Parathyroid adenoma (tissue), 2 donors: ENCODE measurements around the gene MYOF.
A peak's percentile ranks its signal among the peaks of the same experiment; 100 is the strongest.
"Not testable (repeated sequence)": the region's sequence is repeated elsewhere in the genome, so short reads cannot be mapped to it uniquely, and the experiment has no call there.

Experiments used
- H2AFZ ChIP-seq: fragments of 300-600 bp; sonication (generic); one replicate; pipeline ENCODE4 v1.7.0; 2017; ENCODE audit warnings: antibody characterized with exemption, mild to moderate bottlenecking
- H3K27ac ChIP-seq: fragments of 300-600 bp; sonication (generic); one replicate; pipeline ENCODE4 v1.7.0; 2017
- H3K27me3 ChIP-seq: fragments of 300-600 bp; sonication (generic); one replicate; pipeline ENCODE4 v1.7.0; 2017; ENCODE audit warnings: low read length; ENCODE audit not compliant: control insufficient read depth, insufficient read depth
- H3K36me3 ChIP-seq: fragments of 300-600 bp; sonication (generic); one replicate; pipeline ENCODE4 v1.7.0; 2017; ENCODE audit warnings: low read length; ENCODE audit not compliant: control insufficient read depth, insufficient read depth
- H3K4me1 ChIP-seq: fragments of 300-600 bp; sonication (generic); one replicate; pipeline ENCODE4 v1.7.0; 2017; ENCODE audit warnings: control low read depth
- H3K4me2 ChIP-seq: fragments of 300-600 bp; sonication (generic); one replicate; pipeline ENCODE4 v1.7.0; 2017; ENCODE audit warnings: low read length
- H3K4me3 ChIP-seq: fragments of 300-600 bp; sonication (generic); one replicate; pipeline ENCODE4 v1.7.0; 2017; ENCODE audit warnings: low read depth, low read length
- H3K79me2 ChIP-seq: fragments of 300-600 bp; sonication (generic); one replicate; pipeline ENCODE4 v1.7.0; 2017; ENCODE audit warnings: control low read depth
- H3K9ac ChIP-seq: fragments of 300-600 bp; sonication (generic); one replicate; pipeline ENCODE4 v1.7.0; 2017; ENCODE audit warnings: mild to moderate bottlenecking
- H3K9me3 ChIP-seq: fragments of 300-600 bp; sonication (generic); one replicate; pipeline ENCODE4 v1.7.0; 2017; ENCODE audit warnings: low read length; ENCODE audit not compliant: control insufficient read depth
- TF ChIP-seq, protein P1 (sequence below): fragments of 300-600 bp; sonication (generic); IDR thresholded peaks from one replicate; pipeline ENCODE4 v1.7.0; 2017; ENCODE audit warnings: antibody characterized with exemption, mild to moderate bottlenecking
- donor health status: primary hyperparathyroidism.

Gene MYOF

DNA sequence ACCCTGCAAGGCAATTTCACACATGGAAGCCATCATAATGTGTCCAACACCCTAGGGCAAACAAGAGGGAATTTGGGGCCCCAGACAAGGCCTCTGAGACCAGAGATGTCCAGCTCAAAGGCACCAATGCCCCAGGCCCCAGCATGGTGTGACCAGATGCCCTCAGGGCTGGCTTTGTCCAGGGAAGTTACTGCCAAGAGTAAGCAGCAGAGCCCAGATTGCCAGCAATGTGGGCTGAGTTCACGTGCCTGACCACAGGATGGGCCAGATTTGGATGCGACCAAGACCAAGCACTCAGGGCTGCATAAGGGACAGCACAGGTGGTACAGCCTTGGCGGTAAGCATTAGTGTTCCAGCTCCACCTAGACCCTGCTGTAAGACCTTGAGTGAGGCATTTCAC lies 12.7 kb downstream of the MYOF start:
- H3K36me3 ChIP-seq = no peaks in the 10 kb centered on the region
- no peak overlapping the region for H3K9ac ChIP-seq
- peaks cover 18% of the 10 kb centered on the region for H3K79me2 ChIP-seq
- H3K9me3 ChIP-seq = no peaks in the 10 kb centered on the region
- peaks cover 37% of the 10 kb centered on the region for H3K4me1 ChIP-seq
- no peak overlapping the region for H2AFZ ChIP-seq
- peak overlapping the region; percentile 82 for H3K27ac ChIP-seq
- H3K27me3 ChIP-seq = no peaks in the 10 kb centered on the region
- TF ChIP-seq, protein P1, sequence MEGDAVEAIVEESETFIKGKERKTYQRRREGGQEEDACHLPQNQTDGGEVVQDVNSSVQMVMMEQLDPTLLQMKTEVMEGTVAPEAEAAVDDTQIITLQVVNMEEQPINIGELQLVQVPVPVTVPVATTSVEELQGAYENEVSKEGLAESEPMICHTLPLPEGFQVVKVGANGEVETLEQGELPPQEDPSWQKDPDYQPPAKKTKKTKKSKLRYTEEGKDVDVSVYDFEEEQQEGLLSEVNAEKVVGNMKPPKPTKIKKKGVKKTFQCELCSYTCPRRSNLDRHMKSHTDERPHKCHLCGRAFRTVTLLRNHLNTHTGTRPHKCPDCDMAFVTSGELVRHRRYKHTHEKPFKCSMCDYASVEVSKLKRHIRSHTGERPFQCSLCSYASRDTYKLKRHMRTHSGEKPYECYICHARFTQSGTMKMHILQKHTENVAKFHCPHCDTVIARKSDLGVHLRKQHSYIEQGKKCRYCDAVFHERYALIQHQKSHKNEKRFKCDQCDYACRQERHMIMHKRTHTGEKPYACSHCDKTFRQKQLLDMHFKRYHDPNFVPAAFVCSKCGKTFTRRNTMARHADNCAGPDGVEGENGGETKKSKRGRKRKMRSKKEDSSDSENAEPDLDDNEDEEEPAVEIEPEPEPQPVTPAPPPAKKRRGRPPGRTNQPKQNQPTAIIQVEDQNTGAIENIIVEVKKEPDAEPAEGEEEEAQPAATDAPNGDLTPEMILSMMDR = no peak
- no peak overlapping the region for H3K4me3 ChIP-seq
- H3K4me2 ChIP-seq = no peak overlapping the region

DNA sequence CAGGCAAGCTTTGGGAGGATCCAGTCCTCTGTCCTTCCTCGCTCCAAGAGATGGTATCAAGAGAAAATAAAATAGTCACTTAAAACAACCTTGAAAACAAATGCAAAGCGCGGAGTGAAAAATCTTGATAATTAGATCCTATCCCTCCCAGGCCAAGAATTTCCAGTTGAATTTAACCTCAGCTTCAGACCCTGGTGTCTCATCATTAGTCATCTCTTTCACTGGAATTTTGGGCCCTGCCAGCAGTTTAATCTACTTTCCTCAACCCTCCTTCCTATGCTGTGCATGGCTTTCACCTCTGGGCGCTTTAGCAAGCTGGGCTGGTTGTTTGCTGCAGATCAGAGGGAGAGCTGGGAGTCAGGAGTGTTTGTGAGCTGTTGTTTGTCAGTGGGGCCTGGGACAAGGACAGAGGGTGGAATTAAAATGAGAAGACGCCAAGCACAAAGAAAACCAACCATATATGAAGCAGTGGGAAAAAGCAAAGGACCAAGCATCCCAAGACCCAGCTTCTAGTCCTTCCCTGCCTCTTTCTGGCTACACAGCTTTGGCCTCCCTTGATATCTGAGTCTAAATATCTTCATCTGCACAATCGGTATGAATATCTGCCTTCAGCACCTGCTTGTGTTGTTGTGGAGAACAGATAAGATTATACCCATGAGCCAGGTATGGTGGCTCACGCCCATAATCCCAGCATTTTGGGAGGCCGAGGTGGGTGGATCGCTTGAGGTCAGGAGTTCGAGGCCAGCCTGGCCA lies 13.5 kb downstream of the MYOF start:
- H3K4me1 ChIP-seq = peaks cover 40% of the 10 kb centered on the region
- peak overlapping the region; percentile 35 for H3K4me2 ChIP-seq
- H3K4me3 ChIP-seq = no peak overlapping the region
- TF ChIP-seq, protein P1 = no peak
- H3K36me3 ChIP-seq = no peaks in the 10 kb centered on the region
- H2AFZ ChIP-seq = peak overlapping the region; percentile 43
- H3K27me3 ChIP-seq = no peaks in the 10 kb centered on the region
- H3K9ac ChIP-seq = no peak overlapping the region
- H3K79me2 ChIP-seq = peaks cover 10% of the 10 kb centered on the region
- peak overlapping the region; percentile 82 for H3K27ac ChIP-seq
- no peaks in the 10 kb centered on the region for H3K9me3 ChIP-seq

DNA sequence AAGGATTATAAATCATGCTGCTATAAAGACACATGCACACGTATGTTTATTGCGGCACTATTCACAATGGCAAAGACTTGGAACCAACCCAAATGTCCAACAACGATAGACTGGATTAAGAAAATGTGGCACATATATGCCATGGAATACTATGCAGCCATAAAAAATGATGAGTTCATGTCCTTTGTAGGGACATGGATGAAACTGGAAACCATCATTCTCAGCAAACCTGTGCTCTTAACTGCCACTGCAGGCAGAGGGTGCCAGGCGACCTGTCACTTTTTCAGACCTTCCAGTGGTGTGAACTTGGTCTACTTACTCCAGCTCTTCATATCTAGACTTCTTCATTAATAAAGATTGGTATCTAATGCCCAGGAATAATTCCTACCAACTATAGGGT lies 14.5 kb downstream of the MYOF start:
- not testable (repeated sequence) for H2AFZ ChIP-seq, H3K27me3 ChIP-seq, H3K4me2 ChIP-seq, H3K9ac ChIP-seq, H3K9me3 ChIP-seq, H3K36me3 ChIP-seq, H3K4me3 ChIP-seq, H3K79me2 ChIP-seq
- peaks cover 37% of the 10 kb centered on the region for H3K4me1 ChIP-seq
- H3K27ac ChIP-seq = peak overlapping the region; percentile 82

DNA sequence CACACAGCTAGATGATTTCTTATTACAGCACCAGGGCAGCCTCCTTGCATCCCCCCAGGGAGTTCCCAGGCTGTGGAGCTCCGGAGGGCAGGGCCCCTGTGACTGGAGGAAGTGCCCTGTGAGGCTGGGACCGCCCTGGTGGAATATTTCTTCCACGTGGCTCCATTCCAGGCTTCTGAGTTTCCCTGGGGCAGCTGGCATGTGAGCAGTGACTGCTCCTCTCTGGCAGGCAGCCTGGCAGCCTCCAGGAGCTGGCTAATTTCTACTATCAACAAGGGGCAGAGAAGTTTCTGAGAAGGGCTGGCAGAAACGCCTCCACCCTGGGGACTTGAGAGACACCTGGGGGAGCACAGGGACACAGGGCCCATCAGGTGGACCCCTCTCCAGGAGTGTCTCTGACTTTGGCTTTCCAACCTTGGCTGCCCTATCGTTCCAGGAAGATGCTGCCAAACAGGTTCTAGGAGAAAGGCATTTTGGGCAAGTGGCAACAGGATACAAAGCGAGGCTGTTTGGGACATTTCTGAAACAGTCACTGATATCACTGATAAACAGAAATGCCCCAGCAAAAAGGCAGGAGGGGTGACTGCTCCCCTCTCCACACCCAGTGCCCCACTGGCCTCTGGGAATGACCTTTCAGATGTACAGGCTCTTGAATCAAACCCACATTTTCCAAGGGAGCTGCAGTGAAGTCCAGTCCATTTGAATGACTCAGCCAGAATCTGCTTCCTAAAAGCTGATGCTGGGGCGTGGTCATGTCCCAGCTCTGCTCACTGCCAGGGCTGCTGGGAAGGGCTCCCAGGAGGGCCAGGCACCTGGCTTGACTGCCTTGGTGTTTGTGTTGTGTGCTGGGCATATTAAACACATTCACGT lies 16.1 kb downstream of the MYOF start:
- Histone ChIP-seq H3K4me2 (peak overlapping the region; percentile 61), H3K9me3 (no peaks in the 10 kb centered on the region), H3K27ac (peak overlapping the region; percentile 98), H3K27me3 (no peaks in the 10 kb centered on the region), H3K36me3 (no peaks in the 10 kb centered on the region), H3K79me2 (peaks cover 18% of the 10 kb centered on the region), H3K4me1 (peaks cover 41% of the 10 kb centered on the region), H2AFZ (peak overlapping the region; percentile 68), H3K4me3 (no peak overlapping the region), H3K9ac (peak overlapping the region; percentile 50)
- TF ChIP-seq, protein P1 = no peak

DNA sequence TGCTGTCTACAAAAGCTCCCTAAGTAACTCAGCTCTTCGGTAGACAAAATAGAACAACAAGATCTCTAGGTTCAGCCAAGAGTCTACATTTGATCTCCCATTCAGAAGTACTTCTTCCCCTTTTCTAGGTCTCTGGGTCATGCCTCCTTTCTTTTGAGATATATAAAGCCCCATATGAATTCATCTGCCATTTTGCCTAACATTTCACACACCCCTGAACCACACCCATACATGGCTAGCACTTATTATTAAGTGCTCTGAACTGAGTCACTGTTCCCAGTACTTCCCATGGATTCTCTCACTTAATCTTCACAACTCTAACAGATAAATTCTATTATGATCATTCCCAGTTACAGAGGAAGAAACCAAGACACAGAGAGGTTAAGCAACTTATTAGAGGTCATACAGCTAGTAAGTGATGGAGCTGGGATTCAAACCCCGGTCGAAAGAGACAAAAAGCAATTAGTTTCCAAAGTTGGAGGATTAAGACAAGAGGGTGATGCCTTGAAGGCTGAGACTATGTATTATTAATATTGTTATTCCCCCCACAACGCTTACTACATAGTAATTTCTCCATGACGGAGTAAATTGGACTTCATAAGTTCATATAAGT lies 17.3 kb downstream of the MYOF start:
- no peaks in the 10 kb centered on the region for H3K9me3 ChIP-seq
- H3K36me3 ChIP-seq = no peaks in the 10 kb centered on the region
- TF ChIP-seq, protein P1 = no peak
- H3K27ac ChIP-seq = peak overlapping the region; percentile 98
- H3K4me1 ChIP-seq = peaks cover 41% of the 10 kb centered on the region
- H3K9ac ChIP-seq = no peak overlapping the region
- no peak overlapping the region for H2AFZ ChIP-seq
- H3K4me3 ChIP-seq = no peak overlapping the region
- no peaks in the 10 kb centered on the region for H3K27me3 ChIP-seq
- peaks cover 15% of the 10 kb centered on the region for H3K79me2 ChIP-seq
- H3K4me2 ChIP-seq = no peak overlapping the region
